ENCODE results near the gene DCTN1.

DCTN1 gene

DNA sequence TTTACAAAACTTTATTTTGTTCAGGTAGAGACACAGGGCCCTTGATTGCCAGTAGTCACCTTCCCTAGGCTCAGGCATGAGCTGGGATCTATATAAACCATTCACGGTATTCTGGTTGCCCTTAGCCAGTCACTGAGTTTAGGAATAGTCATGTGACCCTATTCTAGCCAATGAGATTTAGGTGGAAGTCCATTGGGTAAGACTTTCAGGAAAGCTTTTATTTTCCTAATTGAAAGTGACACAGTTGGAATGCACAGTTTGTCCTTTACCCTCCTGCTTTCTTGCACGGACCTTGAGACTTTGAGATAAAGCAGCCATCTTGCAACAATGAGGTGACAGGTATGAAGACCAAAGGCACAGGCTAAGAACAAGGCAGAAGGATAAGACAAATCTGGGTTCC, 58.4 kb downstream of the DCTN1 start:
- DNase-seq (ENCODE audit: low read depth): no peak

DNA sequence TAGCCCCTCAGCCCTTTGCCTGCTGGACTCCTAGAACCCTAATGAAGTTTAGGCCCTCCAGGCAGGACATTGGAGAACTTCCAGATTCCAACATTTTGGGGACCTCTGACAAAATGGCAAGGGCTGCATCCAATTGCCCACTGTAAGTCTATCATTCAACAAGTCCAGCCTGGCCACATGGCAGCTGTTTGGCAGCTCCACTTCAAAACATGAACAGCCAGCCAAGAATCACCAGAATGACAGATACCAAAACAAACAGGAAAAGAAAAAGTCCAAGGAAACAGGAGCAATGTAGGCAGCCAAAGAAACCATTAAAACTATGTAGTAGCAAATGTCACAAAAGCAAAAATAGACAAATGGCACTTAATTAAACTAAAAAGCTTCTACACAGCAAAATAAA, 62.4 kb downstream of the DCTN1 start:
- DNase-seq (ENCODE audit: low read depth): no peak

DNA sequence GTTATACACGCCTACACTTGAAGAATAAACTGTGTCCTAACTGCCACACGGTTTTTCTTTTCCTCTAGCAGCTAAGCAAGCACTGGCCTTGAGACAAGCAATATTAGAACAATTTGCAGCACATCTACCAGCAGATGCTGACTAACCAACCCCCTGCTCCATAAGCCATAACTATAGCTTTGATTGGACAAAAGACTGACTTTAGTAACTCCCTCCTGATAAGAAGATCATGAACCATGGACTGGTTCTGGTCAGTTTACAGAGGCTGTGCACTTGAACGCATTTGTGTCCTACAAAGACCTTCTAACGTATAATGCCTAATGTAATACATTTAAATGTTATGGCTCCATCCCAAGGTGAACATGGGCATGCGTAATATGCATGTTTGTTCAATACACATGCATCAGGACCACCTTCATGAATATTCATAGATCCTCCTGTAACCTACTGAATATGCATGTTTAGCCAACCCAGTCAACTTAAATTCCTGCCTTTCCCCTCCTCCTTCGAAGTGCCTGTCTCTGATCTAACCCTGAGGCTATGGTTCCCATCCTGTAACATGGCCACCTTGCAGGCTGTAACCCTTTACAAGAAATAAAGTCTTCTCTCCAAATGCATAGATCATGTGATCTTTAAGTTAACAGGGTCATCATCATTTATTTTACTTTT, 63.4 kb downstream of the DCTN1 start:
- DNase-seq (ENCODE audit: low read depth): no peak

DNA sequence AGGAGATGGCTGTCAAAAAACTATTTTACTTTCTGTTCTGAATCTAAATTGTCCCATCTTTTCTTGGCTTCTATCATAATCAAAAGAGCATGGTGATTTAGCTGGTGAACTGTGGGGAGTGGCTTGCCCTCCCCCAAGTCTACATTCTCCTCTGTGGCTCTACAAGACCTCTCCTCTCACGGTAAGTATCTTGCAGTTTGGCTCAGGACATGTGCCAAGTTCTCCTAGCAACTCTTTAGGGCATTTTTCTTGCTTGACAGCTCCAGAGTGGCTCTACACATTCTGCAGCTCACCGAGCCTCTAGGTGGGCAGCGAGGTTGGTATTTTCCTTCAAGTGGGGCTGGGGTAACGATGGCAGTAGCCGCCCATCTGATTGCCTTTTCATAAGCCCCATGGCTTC, 66.0 kb downstream of the DCTN1 start:
- DNase-seq (ENCODE audit: low read depth): no peak

DNA sequence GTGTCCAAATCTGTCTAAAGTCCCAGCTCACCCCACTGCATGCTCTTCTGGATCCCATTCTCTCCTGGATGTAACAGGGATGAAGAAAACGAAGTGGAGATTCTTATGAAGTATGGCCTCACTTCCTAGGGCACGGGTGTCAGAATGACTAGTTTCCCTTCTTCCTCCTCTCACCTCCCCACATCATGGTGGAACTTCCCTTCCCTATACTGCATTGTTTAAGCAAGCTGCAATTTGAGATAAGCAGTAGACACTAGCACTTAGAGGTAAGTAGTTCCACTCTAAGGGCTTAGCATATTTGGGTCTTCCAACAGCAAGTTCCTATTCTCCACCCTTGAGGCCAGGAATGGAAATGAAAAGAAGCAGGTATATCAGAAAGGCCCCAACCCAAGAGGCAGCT, 66.6 kb downstream of the DCTN1 start:
- no peak for DNase-seq (ENCODE audit: low read depth)

DNA sequence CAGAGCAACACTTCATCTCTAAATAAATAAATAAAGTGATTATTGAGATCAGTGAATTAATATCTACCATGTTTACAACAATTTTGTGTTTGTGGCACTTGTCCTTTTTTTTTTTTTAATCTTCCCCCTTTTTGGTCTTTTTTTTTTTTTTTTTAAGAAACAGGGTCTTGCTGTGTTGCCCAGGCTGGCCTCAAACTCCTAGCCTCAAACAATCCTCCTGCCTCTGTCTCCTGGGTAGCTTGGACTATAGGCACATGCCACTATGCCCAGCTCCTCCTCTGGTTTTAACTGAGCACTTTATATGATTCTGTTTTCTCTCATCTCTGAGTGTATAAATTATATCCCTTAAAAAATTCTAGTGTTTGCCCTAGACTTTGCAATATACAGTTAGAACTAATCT, 67.2 kb downstream of the DCTN1 start:
- no peak for DNase-seq (ENCODE audit: low read depth)
